ENCODE data around the gene DOCK2.

GRCh38 chr5:169753795-169754194 lies 116.7 kb downstream of the DOCK2 start:
- TF ChIP-seq POLR2AphosphoS5 (IDR thresholded peaks at IDR 0.05; ENCODE audit: low read depth, low read length): no peak
- TF ChIP-seq TAF1 (IDR thresholded peaks at IDR 0.05; ENCODE audit: borderline replicate concordance, insufficient read depth, low read length): no peak
- TF ChIP-seq FOXP2 (optimal IDR thresholded peaks at IDR 0.05; ENCODE audit: borderline replicate concordance, extremely low read depth, extremely low read length, insufficient read depth): no peak
